Loucy (cell line): ENCODE results near the gene HEXB.

Source experiments
- H2AFZ ChIP-seq: fragments of 200-600 bp; sonication (generic); 2 replicates; pipeline ENCODE4 v1.6.0; 2016; ENCODE audit warnings: antibody characterized with exemption, mild to moderate bottlenecking, low read length, moderate library complexity
- H3F3A ChIP-seq: fragments of 200-600 bp; 2 replicates; pipeline ENCODE4 v1.6.0; 2016; ENCODE audit warnings: antibody characterized with exemption, low read depth, mild to moderate bottlenecking
- H3K27me3 ChIP-seq: fragments of 200-600 bp; sonication (generic); 2 replicates; pipeline ENCODE4 v1.6.1; 2014; ENCODE audit warnings: low read length, mild to moderate bottlenecking; ENCODE audit not compliant: insufficient read depth, poor library complexity, severe bottlenecking
- H3K36me3 ChIP-seq: fragments of 200-600 bp; sonication (generic); 2 replicates; pipeline ENCODE4 v1.6.1; 2016; ENCODE audit warnings: low read length; ENCODE audit not compliant: insufficient read depth
- H3K4me1 ChIP-seq: fragments of 200-600 bp; sonication (generic); 2 replicates; pipeline ENCODE4 v1.5.1; 2014; ENCODE audit warnings: low read length, mild to moderate bottlenecking; ENCODE audit not compliant: insufficient read depth, poor library complexity, severe bottlenecking
- H3K4me2 ChIP-seq: fragments of 200-600 bp; sonication (generic); 2 replicates; pipeline ENCODE4 v1.6.0; 2014; ENCODE audit warnings: antibody characterized with exemption, low read length, low read depth, mild to moderate bottlenecking; ENCODE audit not compliant: poor library complexity, severe bottlenecking
- H3K4me3 ChIP-seq: fragments of 200-600 bp; sonication (generic); 2 replicates; pipeline ENCODE4 v1.5.1; 2014; ENCODE audit warnings: low read length, mild to moderate bottlenecking, mixed read lengths; ENCODE audit not compliant: poor library complexity, severe bottlenecking
- H3K79me2 ChIP-seq: fragments of 200-600 bp; sonication (generic); 2 replicates; pipeline ENCODE4 v1.6.1; 2014; ENCODE audit warnings: low read length; ENCODE audit not compliant: insufficient read depth
- H3K9ac ChIP-seq: fragments of 200-600 bp; sonication (generic); 2 replicates; pipeline ENCODE4 v1.6.0; 2014; ENCODE audit warnings: mild to moderate bottlenecking, low read depth, low read length, moderate library complexity; ENCODE audit not compliant: poor library complexity, severe bottlenecking
- H3K9me2 ChIP-seq: fragments of 200-600 bp; sonication (generic); replicated peaks from 2 replicates; pipeline ENCODE4 v1.6.1; 2016; ENCODE audit warnings: low read depth, low read length, mixed read lengths
- H3K9me3 ChIP-seq: fragments of 200-600 bp; sonication (generic); 2 replicates; pipeline ENCODE4 v1.6.1; 2014; ENCODE audit warnings: mild to moderate bottlenecking, antibody characterized with exemption, low read length, low read depth; ENCODE audit not compliant: insufficient read depth
- H4K20me1 ChIP-seq: fragments of 200-600 bp; sonication (generic); 2 replicates; pipeline ENCODE4 v1.6.0; 2014; ENCODE audit warnings: antibody characterized with exemption, low read length, mild to moderate bottlenecking; ENCODE audit not compliant: insufficient read depth, poor library complexity, severe bottlenecking
- CTCF ChIP-seq: fragments of 200-600 bp; sonication (generic); conservative IDR thresholded peaks from 2 replicates; pipeline ENCODE4 v1.5.1; 2014; ENCODE audit warnings: mild to moderate bottlenecking, antibody characterized with exemption, low read length
- EZH2phosphoT487 ChIP-seq: fragments of 200-600 bp; IDR thresholded peaks from 2 replicates; pipeline ENCODE4 v1.6.1; 2018; ENCODE audit warnings: antibody characterized with exemption, mild to moderate bottlenecking, moderate library complexity, borderline replicate concordance

Gene HEXB

GRCh38 chr5:74766849-74767578 lies 82.0 kb downstream of the HEXB start, which contains the start of the genes GFM2 and NSA2:
GFM2 (minus strand) TSS chr5:74767117; CDS start chr5:74763742, 3,375 bp downstream.
NSA2 (plus strand) TSS chr5:74767249; CDS start chr5:74767361, 112 bp downstream.
- peaks cover 44% of the 10 kb centered on the region for H3K4me1 ChIP-seq
- peak within 1 kb of the TSS; percentile 83 for H3K9ac ChIP-seq
- peaks cover 21% of the 10 kb centered on the region; the same call in 1 of the 2 replicates for H3K36me3 ChIP-seq
- TF ChIP-seq CTCF (no peak), EZH2phosphoT487 (no peak)
- peak within 1 kb of the TSS; percentile 99 for H3K4me2 ChIP-seq
- no peaks in the 10 kb centered on the region for H3K27me3 ChIP-seq
- no peaks in the 10 kb centered on the region for H3K9me3 ChIP-seq
- H4K20me1 ChIP-seq = peaks cover 37% of the 10 kb centered on the region
- H3F3A ChIP-seq = no peaks in the 10 kb centered on the region
- peaks cover 69% of the 10 kb centered on the region for H3K79me2 ChIP-seq
- H2AFZ ChIP-seq = peak within 1 kb of the TSS; percentile 99
- H3K4me3 ChIP-seq = peak within 1 kb of the TSS; percentile 99
- no peaks in the 10 kb centered on the region for H3K9me2 ChIP-seq

GRCh38 chr5:74767579-74767913 lies 82.5 kb downstream of the HEXB start:
- Histone ChIP-seq H4K20me1 (peaks cover 37% of the 10 kb centered on the region), H3K4me3 (peak overlapping the region; percentile 99), H3K79me2 (peaks cover 64% of the 10 kb centered on the region), H3K9me2 (no peaks in the 10 kb centered on the region), H3K9me3 (no peaks in the 10 kb centered on the region), H3K27me3 (no peaks in the 10 kb centered on the region), H3K36me3 (peaks cover 26% of the 10 kb centered on the region; the same call in 1 of the 2 replicates), H3K4me1 (peaks cover 39% of the 10 kb centered on the region), H3F3A (no peaks in the 10 kb centered on the region), H3K4me2 (peak overlapping the region; percentile 99), H2AFZ (peak overlapping the region; percentile 85; the same call in 1 of the 2 replicates), H3K9ac (peak overlapping the region; percentile 83)
- TF ChIP-seq EZH2phosphoT487 = no peak
- no peak for TF ChIP-seq CTCF
